Activated CD8-positive, alpha-beta memory T cell treated with anti-CD3 and anti-CD28 coated beads, Interleukin-2, amount 50 U/mL, for 1 hour (primary cell): ENCODE measurements around the gene CYB5A.
"Not testable (repeated sequence)": the region's sequence is repeated elsewhere in the genome, so short reads cannot be mapped to it uniquely, and the experiment has no call there.

Experiments
- DNase-seq: peaks from one replicate; pipeline ENCODE4 v3.0.0-alpha.2; 2020; ENCODE audit errors: extremely low read depth

The CYB5A gene, protein sequence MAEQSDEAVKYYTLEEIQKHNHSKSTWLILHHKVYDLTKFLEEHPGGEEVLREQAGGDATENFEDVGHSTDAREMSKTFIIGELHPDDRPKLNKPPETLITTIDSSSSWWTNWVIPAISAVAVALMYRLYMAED

GRCh38 chr18:74291771-74292540, at the start of gene CYB5A:
TSS of gene CYB5A (minus strand) at chr18:74291963. CDS start at chr18:74291875, 88 bp downstream.
- peak; percentile 95 for DNase-seq

DNA sequence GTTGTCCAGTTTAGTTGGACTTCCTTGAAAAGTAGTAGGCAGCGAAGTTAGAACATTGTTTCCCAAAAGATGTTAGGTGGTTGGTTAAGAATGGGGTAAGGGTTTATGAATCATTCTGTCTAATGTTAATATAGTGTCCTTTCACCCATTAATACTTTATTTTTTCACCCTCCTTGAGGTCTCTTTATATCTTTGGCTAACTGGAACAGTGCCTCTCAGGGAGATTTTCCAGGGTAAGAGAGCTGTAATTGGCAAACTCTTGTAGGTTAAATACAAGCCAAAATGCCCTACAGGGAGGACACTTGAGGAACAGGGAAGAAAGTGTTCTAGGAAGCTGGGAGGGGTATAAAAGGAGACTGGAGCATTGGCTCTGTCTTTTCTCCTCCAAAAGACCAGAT, 46.1 kb upstream of the CYB5A start:
- no peak for DNase-seq

DNA sequence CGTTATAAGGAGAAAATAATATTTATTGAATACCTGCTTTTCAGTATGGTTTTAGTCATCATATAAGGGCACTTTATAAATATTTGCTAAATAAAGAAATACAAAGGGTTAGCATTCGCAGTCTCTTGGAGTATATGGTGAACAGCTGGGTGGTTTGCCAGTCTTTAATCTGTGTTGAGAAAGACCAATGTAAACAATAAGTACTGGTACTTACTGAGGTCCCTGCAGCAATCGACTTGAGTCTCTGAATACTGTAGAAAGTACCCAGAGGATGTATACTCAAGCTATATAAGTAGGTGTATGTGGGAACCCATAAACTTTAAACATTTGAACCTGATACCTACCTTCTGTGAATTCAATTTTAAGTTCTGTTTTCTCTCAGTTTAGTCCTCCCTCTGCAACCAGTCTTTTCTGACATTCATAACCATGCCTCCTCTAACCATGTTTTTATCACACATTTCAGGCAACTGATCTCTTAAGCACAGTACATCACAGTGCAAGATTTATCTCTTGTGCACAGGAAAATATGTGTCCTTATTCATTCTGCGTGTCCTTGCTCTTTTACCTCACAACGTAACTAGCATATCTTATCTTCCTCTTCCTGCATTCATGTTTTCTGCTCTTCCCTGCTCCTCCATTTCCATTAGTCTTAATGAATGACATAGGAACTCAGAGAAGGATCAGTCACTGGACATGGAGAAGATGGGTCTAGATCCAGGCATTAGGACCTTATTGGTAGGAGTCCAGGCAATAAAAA, 45.6 kb upstream of the CYB5A start:
- DNase-seq = no peak

GRCh38 chr18:74336656-74337055, 44.9 kb upstream of the CYB5A start:
- DNase-seq = no peak

DNA sequence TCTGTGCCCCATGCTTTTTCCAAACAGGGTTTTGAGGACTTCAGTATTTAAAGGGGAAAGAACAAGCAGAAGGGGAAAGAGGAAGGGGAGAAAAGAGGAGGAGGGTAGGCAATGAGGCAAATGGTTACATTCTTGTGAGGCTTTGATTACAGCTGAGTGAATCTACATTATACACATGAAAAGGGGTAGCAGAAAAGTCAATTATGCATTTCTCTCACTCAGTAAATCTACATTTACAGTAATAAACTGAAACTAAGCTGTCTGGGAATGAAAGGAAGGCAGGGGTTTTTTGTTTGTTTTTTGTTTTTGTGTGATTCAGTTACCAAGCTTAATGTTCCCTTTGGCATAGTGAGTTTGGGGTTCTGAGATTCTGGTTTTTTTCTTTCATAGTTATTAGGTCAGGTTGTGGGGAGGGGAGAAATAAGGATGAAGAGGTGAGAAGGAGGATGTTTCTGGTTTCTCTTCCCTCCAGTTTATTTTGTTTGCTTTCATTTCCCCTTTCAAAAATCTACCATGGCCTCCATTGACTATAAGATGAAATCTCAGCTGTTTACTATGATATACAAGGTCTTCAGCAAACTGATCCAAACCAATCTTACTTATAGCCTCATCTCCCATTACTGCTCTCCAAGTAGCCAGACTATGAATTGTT, 42.6 kb upstream of the CYB5A start:
- DNase-seq = no peak

GRCh38 chr18:74333091-74333490, 41.3 kb upstream of the CYB5A start:
- no peak for DNase-seq

DNA sequence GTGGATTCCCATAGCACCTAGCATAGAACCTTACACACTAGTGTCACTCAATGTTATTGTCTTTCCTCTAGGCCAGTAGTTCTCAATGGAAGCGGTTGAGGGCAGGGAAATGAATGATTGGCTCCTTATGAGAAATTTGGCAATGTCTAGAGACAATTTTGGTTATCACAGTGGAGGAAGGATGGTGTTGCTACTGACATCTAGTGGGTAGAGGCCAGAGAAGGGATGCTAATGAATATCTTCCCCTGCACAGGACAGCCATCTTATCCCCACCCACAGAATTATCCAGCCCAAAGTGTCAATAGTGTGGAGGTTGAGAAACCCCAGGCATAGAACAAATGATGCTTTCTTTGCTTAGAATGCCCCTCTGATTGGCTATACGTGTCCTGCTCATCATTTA, 39.6 kb upstream of the CYB5A start:
- no peak for DNase-seq

- no peak for DNase-seq
Measured at GRCh38 chr18:74329688-74330205, 38.0 kb upstream of the CYB5A start.

DNA sequence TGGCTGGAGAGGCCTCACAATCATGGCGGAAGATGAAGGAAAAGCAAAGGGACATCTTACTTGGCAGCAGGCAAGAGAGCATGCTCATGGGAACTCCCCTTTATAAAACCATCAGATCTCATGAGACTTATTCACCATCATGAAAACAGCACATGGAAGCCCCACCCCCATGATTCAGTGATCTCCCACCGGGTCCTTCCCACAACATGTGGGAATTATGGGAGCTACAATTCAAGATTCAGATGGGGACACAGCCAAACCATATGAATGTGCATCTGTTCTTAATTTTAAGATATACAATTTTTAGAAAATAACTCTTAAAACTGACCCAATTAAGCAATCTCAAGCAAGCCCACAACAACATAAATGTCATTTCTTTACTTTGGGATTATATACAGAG, 36.4 kb upstream of the CYB5A start:
- DNase-seq = no peak

DNA sequence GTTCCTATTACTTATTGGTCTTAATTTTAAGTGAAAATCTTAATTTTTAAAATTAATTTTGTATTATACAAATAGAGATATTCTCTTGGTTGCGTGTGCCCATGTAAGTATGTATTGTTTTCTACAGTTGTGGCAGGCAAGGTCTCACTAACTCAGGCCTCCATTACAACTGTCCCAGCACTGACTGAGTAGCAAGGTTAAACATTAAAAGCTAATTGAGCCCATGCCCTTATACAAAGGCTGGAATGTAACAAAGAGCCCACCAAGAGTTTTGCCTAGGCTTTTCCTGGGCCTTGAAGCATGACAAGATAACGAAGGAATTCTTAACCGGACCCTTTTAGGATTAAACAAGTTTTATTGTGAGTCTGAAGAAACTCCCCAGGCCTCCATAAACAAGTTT, 35.0 kb upstream of the CYB5A start:
- not testable (repeated sequence) for DNase-seq

DNA sequence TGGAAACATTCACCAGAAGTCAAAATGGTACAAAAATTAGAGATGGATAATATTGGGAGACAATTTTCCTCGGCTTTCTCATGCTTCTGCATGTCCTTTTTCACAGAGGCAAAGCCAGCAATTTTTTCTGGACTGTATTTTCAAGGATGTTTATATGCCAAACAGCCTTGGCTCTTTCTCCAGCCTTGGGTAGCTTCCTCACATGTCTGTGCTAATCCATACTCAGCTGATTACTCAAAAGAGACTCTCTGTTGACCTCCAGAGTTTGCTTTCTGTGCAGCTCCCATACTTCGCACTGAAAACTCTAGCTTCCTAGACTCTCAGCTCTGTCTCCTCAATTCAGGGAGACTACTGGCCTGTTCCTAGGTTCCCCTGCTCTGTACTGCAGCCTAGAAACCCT, 34.5 kb upstream of the CYB5A start:
- DNase-seq = no peak

DNA sequence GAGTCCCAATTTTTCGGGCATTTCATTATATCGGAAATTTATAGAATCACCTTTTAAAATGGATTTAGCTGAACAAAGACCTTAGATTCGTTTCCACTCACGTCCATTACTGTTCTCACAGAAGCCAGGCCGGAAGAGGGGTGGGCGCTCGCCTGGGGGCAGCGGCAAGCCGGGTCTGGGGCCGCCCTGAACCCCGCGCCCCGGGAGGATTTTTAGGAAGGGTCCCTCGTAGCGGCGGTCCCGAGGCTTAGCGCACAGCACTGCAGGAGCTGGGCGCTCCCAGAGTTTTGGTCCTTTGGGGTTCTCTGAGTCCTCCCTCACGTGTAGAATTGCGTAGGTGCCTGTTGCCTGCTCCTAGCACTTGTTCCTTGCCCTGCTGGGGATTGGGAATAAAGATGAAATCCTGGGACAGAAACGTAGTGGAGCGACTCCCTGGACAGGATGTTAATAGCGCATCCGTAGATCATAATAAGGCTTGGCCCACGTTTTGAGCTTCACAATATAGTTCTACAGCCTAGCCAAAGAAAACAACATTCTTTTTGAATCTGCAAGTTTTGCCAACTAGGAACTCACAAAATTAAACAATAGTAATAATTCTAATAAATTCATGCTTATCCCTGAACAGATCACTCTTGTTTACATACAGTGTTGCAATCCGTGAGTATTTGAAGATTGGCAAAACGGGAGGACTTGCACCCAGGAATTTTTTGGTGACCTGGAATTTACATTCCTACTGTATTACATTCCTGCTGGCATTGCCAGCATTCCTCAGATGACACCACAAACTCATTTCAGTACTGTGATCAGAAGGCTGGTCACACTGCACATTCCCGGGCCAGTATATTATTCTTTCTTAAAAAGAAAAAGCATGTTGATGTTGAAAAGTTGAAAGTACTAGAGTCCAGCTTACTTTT, 24.8 kb upstream of the CYB5A start:
- no peak for DNase-seq

DNA sequence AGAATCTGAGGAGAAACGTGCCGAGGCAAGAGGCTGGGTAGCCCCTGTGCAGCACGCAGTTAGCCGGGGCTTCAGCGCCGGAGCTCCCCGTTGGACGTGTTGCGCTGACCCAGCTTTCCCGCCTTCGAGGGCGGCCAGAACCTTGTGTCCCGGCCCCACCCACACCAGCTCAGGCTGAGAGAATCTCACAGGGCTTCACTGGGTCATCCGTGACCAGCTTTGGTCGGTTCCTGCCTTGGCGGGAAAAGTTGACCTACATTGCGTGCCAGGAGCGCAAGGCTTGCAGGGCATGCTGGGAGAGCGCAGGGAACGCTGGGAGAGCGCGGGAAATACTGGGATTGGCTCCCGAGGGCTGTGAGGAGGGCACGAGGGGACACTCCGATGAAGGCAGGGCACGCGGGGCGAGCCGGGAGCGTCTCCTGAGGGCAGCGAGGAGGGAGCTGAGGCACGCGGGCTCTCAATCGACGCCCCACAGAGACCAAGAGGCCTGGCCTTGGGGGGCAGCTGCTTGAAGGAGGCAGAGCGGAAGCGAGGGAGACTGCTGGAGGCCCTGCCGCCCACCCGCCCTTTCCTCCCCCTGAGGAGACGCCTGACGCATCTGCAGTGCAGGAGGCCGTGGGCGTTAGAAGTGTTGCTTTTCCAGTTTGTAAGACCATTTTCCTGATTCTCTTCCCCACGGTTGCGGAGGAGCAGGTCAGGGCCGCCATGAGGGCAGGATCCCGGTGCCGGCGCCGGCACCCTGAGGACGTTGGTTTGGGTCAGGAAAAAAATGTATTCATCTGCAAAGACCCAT, 23.9 kb upstream of the CYB5A start, which contains the start of gene C18orf63:
C18orf63 (plus strand) TSS at position 376 of the 793 bp plus-strand sequence. CDS start 2,027 bp downstream, outside the sequence.
- DNase-seq = no peak

- no peak for DNase-seq
Measured at GRCh38 chr18:74314759-74315463, 23.1 kb upstream of the CYB5A start.

DNA sequence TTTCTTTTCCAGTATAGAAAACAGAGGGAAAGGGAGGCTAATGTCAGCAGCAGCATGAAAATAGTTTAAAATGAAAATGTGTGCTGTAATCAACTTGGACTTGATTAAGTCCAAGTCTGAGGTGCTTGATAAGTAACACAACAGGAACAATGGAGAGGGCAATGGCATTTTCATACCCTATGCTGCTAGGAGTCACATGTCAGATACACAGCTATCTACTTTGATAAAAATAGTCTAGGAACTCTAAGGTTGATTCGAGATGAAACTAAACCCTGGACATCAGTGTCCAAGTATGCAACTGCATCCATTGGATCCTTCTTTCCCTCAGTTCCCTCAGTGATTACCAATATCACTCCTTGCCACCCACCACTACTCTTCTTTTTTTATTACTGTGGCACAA, 19.2 kb upstream of the CYB5A start:
- DNase-seq = no peak

- DNase-seq = no peak
Measured at GRCh38 chr18:74310411-74310810, 18.6 kb upstream of the CYB5A start.

- no peak for DNase-seq
Measured at GRCh38 chr18:74303936-74304335, 12.2 kb upstream of the CYB5A start.

DNA sequence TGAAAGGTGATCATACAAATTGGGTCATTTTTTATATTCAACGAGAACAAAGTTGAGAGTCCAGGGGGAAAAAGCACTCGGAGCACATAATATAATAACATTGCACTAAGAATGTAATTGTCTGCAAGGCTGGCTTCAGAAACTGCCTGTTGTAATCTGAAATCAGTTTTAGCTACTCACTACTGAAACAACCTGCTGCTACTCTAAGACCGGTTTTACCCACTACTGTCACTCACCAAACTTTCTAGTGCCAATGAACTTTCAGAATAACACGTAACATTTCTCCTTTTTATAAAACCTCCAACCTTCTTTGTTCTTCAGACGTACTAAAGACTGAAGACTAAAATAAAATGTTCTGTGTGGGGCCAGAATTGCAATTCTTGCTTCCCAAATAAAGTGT, 11.5 kb upstream of the CYB5A start:
- DNase-seq = no peak

DNA sequence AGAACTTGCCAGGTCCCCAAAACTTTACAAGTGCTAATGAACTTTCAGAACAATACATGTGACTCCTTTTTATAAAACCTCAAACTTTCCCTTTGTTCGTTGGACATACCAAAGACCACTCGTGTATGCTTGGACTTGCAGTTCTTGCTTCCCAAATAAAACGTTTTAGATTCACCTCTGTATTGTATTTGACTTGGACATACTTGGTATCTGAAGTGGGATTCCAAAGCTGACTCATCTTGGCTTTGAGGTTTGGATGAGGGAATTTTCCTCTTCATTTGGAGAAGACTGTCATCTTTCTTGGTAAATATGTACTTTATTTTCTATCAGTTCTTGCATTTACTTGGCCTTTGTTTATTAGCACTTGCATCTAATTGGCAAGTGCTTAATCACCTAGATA, 8.0 kb upstream of the CYB5A start:
- DNase-seq = no peak

DNA sequence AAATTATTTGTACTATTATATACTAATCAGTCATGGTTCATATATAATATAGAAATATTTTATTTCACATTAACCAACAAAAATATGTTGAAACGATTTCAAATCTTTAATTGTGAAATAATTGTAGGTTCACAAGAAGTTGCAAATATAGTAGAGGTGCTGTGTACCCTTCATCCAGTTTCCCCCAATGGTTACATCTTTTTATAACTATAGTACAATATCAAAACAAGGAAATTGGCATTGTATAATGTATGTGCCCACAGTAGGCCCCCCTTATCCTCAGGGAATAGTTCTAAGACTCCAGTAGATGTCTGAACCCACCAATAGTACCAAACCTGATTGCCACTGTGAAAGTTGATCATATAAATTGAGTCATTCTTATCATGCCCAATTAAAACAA, 7.4 kb upstream of the CYB5A start:
- no peak for DNase-seq
